ENCODE measurements around the gene NDFIP1.

Gene NDFIP1

GRCh38 chr5:142125378-142125777 is 16.8 kb downstream of the NDFIP1 start:
- H3K4me3 ChIP-seq (ENCODE audit: low read depth, low read length) = no peak overlapping the region
- no peaks in the 10 kb centered on the region for H3K9me3 ChIP-seq (ENCODE audit: control insufficient read depth, insufficient read depth, low read depth, low read length)
- peaks cover 0 to 15% of the 10 kb centered on the region in 2 experiments; a peak in 2 of 3 replicates for H3K36me3 ChIP-seq (ENCODE audit: control insufficient read depth in 2 of 2, insufficient read depth in 1 of 2, low read length in 2 of 2)
- H3K27ac ChIP-seq (ENCODE audit: extremely low read depth, low read depth, low read length) = no peak overlapping the region
- ChIA-PET POLR2A (no interaction called here), CTCF (interaction anchor here (0.7 kb wide), 1 partner anchor 522 kb away, joined by 3 read pairs; no protein-coding TSS in a partner anchor)
- peaks cover 10% of the 10 kb centered on the region; the same call in 1 of the 2 replicates for H3K4me1 ChIP-seq (ENCODE audit: control insufficient read depth, insufficient read depth, low read length)
- TF ChIP-seq HOXC10 (CRISPR knock-in tag; IDR thresholded peaks at IDR 0.05) = no peak
- no peak for TF ChIP-seq ZSCAN5A (tag by site-specific recombination; IDR thresholded peaks at IDR 0.05)
- TF ChIP-seq ZBTB20 (tag by site-specific recombination; IDR thresholded peaks at IDR 0.05) = no peak
- no peak for TF ChIP-seq ZNF548 (tag by site-specific recombination; IDR thresholded peaks at IDR 0.05)
- TF ChIP-seq ZNF214 (tag by site-specific recombination; IDR thresholded peaks at IDR 0.05; ENCODE audit: borderline replicate concordance) = no peak
- no peak for TF ChIP-seq ZNF580 (tag by site-specific recombination; IDR thresholded peaks at IDR 0.05)
- TF ChIP-seq SCRT1 (tag by site-specific recombination; IDR thresholded peaks at IDR 0.05; ENCODE audit: borderline replicate concordance) = no peak
- TF ChIP-seq ZNF121 (tag by site-specific recombination; IDR thresholded peaks at IDR 0.05) = peak; percentile 64

- TF ChIP-seq MYNN (tag by site-specific recombination; IDR thresholded peaks at IDR 0.05; ENCODE audit: borderline replicate concordance) = no peak
- TF ChIP-seq ZNF555 (tag by site-specific recombination; conservative IDR thresholded peaks at IDR 0.05) = no peak
- TF ChIP-seq ZBTB1 (tag by site-specific recombination; IDR thresholded peaks at IDR 0.05) = no peak
- no peak for TF ChIP-seq MZF1 (tag by site-specific recombination; IDR thresholded peaks at IDR 0.05; ENCODE audit: borderline replicate concordance)
- TF ChIP-seq ZNF214 (tag by site-specific recombination; IDR thresholded peaks at IDR 0.05; ENCODE audit: borderline replicate concordance) = no peak
- no peak for TF ChIP-seq ZNF133 (tag by site-specific recombination; IDR thresholded peaks at IDR 0.05)
- no peak for TF ChIP-seq ZSCAN4 (tag by site-specific recombination; IDR thresholded peaks at IDR 0.05)
- no peak for TF ChIP-seq ZNF654 (tag by site-specific recombination; IDR thresholded peaks at IDR 0.05; ENCODE audit: low read depth)
- Histone ChIP-seq H3K9me3 (ENCODE audit: control insufficient read depth, insufficient read depth, low read depth, low read length) (no peaks in the 10 kb centered on the region), H3K27ac (ENCODE audit: extremely low read depth, low read depth, low read length) (no peak overlapping the region), H3K36me3 (ENCODE audit: control insufficient read depth in 2 of 2, insufficient read depth in 1 of 2, low read length in 2 of 2) (peaks cover 0 to 11% of the 10 kb centered on the region in 2 experiments; a peak in 2 of 3 replicates), H3K4me3 (ENCODE audit: low read depth, low read length) (no peak overlapping the region), H3K4me1 (ENCODE audit: control insufficient read depth, insufficient read depth, low read length) (peaks cover 6% of the 10 kb centered on the region; the same call in 1 of the 2 replicates)
- POLR2A ChIA-PET = no interaction called here
- CTCF ChIA-PET = interaction anchor here (0.6 to 0.7 kb wide), 3 partner anchors 97 to 523 kb away, joined by 3 to 6 read pairs (median 3); no protein-coding TSS in a partner anchor
These were observed 17.4 kb downstream of the NDFIP1 start for GRCh38 chr5:142125963-142126362.

GRCh38 chr5:142128675-142129208 is 20.2 kb downstream of the NDFIP1 start:
- no peak overlapping the region for H3K4me3 ChIP-seq (ENCODE audit: low read depth, low read length)
- H3K9me3 ChIP-seq (ENCODE audit: control insufficient read depth, insufficient read depth, low read depth, low read length) = no peaks in the 10 kb centered on the region
- POLR2A ChIA-PET = no interaction called here
- no peak overlapping the region for H3K27ac ChIP-seq (ENCODE audit: extremely low read depth, low read depth, low read length)
- CTCF ChIA-PET = interaction anchor here (0.7 to 1.7 kb wide), 4 partner anchors 17 to 1712 kb away, joined by 3 to 6 read pairs (median 3); no protein-coding TSS in a partner anchor
- H3K36me3 ChIP-seq (ENCODE audit: control insufficient read depth in 2 of 2, insufficient read depth in 1 of 2, low read length in 2 of 2) = peaks cover 5 to 21% of the 10 kb centered on the region in 2 experiments
- H3K4me1 ChIP-seq (ENCODE audit: control insufficient read depth, insufficient read depth, low read length) = peaks cover 6% of the 10 kb centered on the region; the same call in 1 of the 2 replicates
- TF ChIP-seq ZNF148 (tag by site-specific recombination; IDR thresholded peaks at IDR 0.05; ENCODE audit: borderline replicate concordance) (no peak), ZNF843 (tag by site-specific recombination; IDR thresholded peaks at IDR 0.05) (no peak), ZNF501 (tag by site-specific recombination; IDR thresholded peaks at IDR 0.05) (no peak)

Data from HEK293 (cell line).